ENCODE results near the gene AGAP1. TPM values are rescaled to one million over a fixed set of nuclear protein-coding genes. Genes with fewer than 3 reads are reported as not detected.

The AGAP1 gene
- total RNA-seq, 1 donor from 2014 or later, result 44.0 TPM

- no peak for TF ChIP-seq CTCF (IDR thresholded peaks at IDR 0.05; ENCODE audit: unreplicated experiment)
- H3K27me3 Mint-ChIP-seq (ENCODE audit: low read depth), result no peaks in the 10 kb centered on the region
- no peak for DNase-seq (ENCODE audit: low spot score in 2 of 2, unreplicated experiment in 2 of 2)
Measured at GRCh38 chr2:235811446-235812184, 317.8 kb downstream of the AGAP1 start.

GRCh38 chr2:235812185-235812665 is 318.4 kb downstream of the AGAP1 start:
- Mint-ChIP-seq H3K4me1 (no peaks in the 10 kb centered on the region), H3K9me3 (no peaks in the 10 kb centered on the region), H3K36me3 (peaks cover 23% of the 10 kb centered on the region), H3K4me3 (no peak overlapping the region), H3K27me3 (ENCODE audit: low read depth) (no peaks in the 10 kb centered on the region), H3K27ac (no peak overlapping the region)
- no peak for DNase-seq (ENCODE audit: low spot score in 2 of 2, unreplicated experiment in 2 of 2)
- no peak for TF ChIP-seq CTCF (IDR thresholded peaks at IDR 0.05; ENCODE audit: unreplicated experiment)

More at GRCh38 chr2:235811446-235812184, 317.8 kb downstream of the AGAP1 start:
- Mint-ChIP-seq H3K36me3 (peaks cover 24% of the 10 kb centered on the region), H3K4me1 (no peaks in the 10 kb centered on the region), H3K27ac (no peak overlapping the region), H3K4me3 (no peak overlapping the region), H3K9me3 (no peaks in the 10 kb centered on the region)

GRCh38 chr2:235813398-235813797 is 319.6 kb downstream of the AGAP1 start:
- Mint-ChIP-seq H3K4me1 (no peaks in the 10 kb centered on the region), H3K27ac (no peak overlapping the region), H3K9me3 (no peaks in the 10 kb centered on the region), H3K4me3 (no peak overlapping the region), H3K27me3 (ENCODE audit: low read depth) (no peaks in the 10 kb centered on the region), H3K36me3 (peaks cover 23% of the 10 kb centered on the region)
- TF ChIP-seq CTCF (IDR thresholded peaks at IDR 0.05; ENCODE audit: unreplicated experiment), result no peak
- no peak for DNase-seq (ENCODE audit: low spot score in 2 of 2, unreplicated experiment in 2 of 2)

- H3K27ac Mint-ChIP-seq, result no peak overlapping the region
- no peak for TF ChIP-seq CTCF (IDR thresholded peaks at IDR 0.05; ENCODE audit: unreplicated experiment)
- no peaks in the 10 kb centered on the region for H3K9me3 Mint-ChIP-seq
- no peaks in the 10 kb centered on the region for H3K27me3 Mint-ChIP-seq (ENCODE audit: low read depth)
- H3K4me1 Mint-ChIP-seq, result no peaks in the 10 kb centered on the region
- no peak overlapping the region for H3K4me3 Mint-ChIP-seq
- DNase-seq (ENCODE audit: low spot score in 2 of 2, unreplicated experiment in 2 of 2), result no peak
- H3K36me3 Mint-ChIP-seq, result peaks cover 19% of the 10 kb centered on the region
Measured at GRCh38 chr2:235820571-235820970, 326.7 kb downstream of the AGAP1 start.

GRCh38 chr2:235824331-235824730 is 330.5 kb downstream of the AGAP1 start:
- H3K27ac Mint-ChIP-seq, result no peak overlapping the region
- H3K9me3 Mint-ChIP-seq, result no peaks in the 10 kb centered on the region
- peaks cover 16% of the 10 kb centered on the region for H3K36me3 Mint-ChIP-seq
- peaks cover 8% of the 10 kb centered on the region for H3K4me1 Mint-ChIP-seq
- no peaks in the 10 kb centered on the region for H3K27me3 Mint-ChIP-seq (ENCODE audit: low read depth)
- DNase-seq (ENCODE audit: low spot score in 2 of 2, unreplicated experiment in 2 of 2), result no peak
- TF ChIP-seq CTCF (IDR thresholded peaks at IDR 0.05; ENCODE audit: unreplicated experiment), result no peak
- no peak overlapping the region for H3K4me3 Mint-ChIP-seq

All from mesothelial cell of epicardium (in vitro differentiated cells).